GM19193 (cell line): ENCODE measurements around the gene STC2.

Source experiments
- POLR2A ChIP-seq: IDR thresholded peaks from 4 replicates; pipeline ENCODE4 v1.6.1; 2011; ENCODE audit not compliant: insufficient read depth, insufficient read length; ENCODE audit errors: extremely low read depth

Gene STC2

GRCh38 chr5:173327948-173328843, at the start of gene STC2:
TSS of gene STC2 (minus strand) at chr5:173328414. CDS start at chr5:173328193, 221 bp downstream.
- TF ChIP-seq POLR2A: peak; percentile 26

- TF ChIP-seq POLR2A: no peak
These were observed 43.2 kb upstream of the STC2 start for GRCh38 chr5:173371400-173371799.

GRCh38 chr5:173355561-173355960, 27.3 kb upstream of the STC2 start:
- TF ChIP-seq POLR2A: no peak

- no peak for TF ChIP-seq POLR2A
These were observed 26.4 kb upstream of the STC2 start for GRCh38 chr5:173354645-173355044.

GRCh38 chr5:173352366-173353349, 24.4 kb upstream of the STC2 start:
- TF ChIP-seq POLR2A: no peak

- TF ChIP-seq POLR2A: no peak
These were observed 14.9 kb upstream of the STC2 start for GRCh38 chr5:173342813-173343755.

- no peak for TF ChIP-seq POLR2A
These were observed 13.8 kb upstream of the STC2 start for GRCh38 chr5:173341961-173342430.

GRCh38 chr5:173340984-173341383, 12.8 kb upstream of the STC2 start:
- no peak for TF ChIP-seq POLR2A

- TF ChIP-seq POLR2A: no peak
These were observed 12.2 kb upstream of the STC2 start for GRCh38 chr5:173340451-173340850.

- no peak for TF ChIP-seq POLR2A
These were observed 11.1 kb upstream of the STC2 start for GRCh38 chr5:173339286-173339685.

- TF ChIP-seq POLR2A: no peak
These were observed 10.3 kb upstream of the STC2 start for GRCh38 chr5:173338380-173339015.

GRCh38 chr5:173334808-173335207, 6.6 kb upstream of the STC2 start:
- TF ChIP-seq POLR2A: no peak

- TF ChIP-seq POLR2A: no peak
These were observed 5.9 kb upstream of the STC2 start for GRCh38 chr5:173333925-173334661.

- no peak for TF ChIP-seq POLR2A
These were observed 3.8 kb upstream of the STC2 start for GRCh38 chr5:173331956-173332479.
